Caco-2 (cell line): ENCODE data around the gene CYP4V2. TPM values are rescaled to one million over a fixed set of nuclear protein-coding genes. Genes with fewer than 3 reads are reported as not detected.

Experiments used
- BruUV-seq: library from RNA; stranded (reverse); fragments of 400-500 nt; replicated peaks from 2 replicates; lab custom pipeline; 2021; lab: Mats Ljungman, UMichigan
- CTCF ChIA-PET: fragments of 300-600 bp; sonication (Branson Sonifier 250); formaldehyde crosslinking; loops from one replicate; lab custom pipeline; 2022; ENCODE audit warnings: antibody characterized with exemption; lab: Charles Lee
- POLR2A ChIA-PET: fragments of 300-600 bp; sonication (Branson Sonifier 250); formaldehyde crosslinking; loops from one replicate; lab custom pipeline; 2022; ENCODE audit warnings: antibody characterized with exemption; lab: Charles Lee
- DNase-seq, 2 experiments: peaks; one replicate each; pipeline versions ENCODE4 v3.0.0 to v3.0.0-alpha.2; 2020 to 2022
- H3K27me3 ChIP-seq: replicated peaks from 2 replicates; pipeline ENCODE4 v1.6.0; 2011; ENCODE audit warnings: low read length; ENCODE audit not compliant: control insufficient read depth, insufficient read depth
- H3K36me3 ChIP-seq: 2 replicates; pipeline ENCODE4 v1.5.1; 2011; ENCODE audit warnings: low read length; ENCODE audit not compliant: control insufficient read depth, insufficient read depth
- H3K4me1 ChIP-seq: fragments of 250-450 bp; sonication (Bioruptor Pico); 2 replicates; pipeline ENCODE4 v1.5.1; 2020; ENCODE audit warnings: mild to moderate bottlenecking
- H3K4me3 ChIP-seq: 2 replicates; pipeline ENCODE4 v1.5.1; 2011; ENCODE audit warnings: low read depth, mild to moderate bottlenecking, control low read depth, low read length
- H3K9me3 ChIP-seq: fragments of 250-450 bp; sonication (Bioruptor Pico); 2 replicates; pipeline ENCODE4 v1.5.1; 2020; ENCODE audit warnings: mild to moderate bottlenecking, moderate library complexity
- H3K27ac Mint-ChIP-seq: one replicate; pipeline ENCODE4 v1.8.0; 2022; ENCODE audit warnings: mixed read lengths; ENCODE audit not compliant: unreplicated experiment
- H3K27me3 Mint-ChIP-seq: one replicate; pipeline ENCODE4 v1.8.0; 2022; ENCODE audit warnings: mixed read lengths; ENCODE audit not compliant: insufficient read depth, unreplicated experiment
- H3K36me3 Mint-ChIP-seq: one replicate; pipeline ENCODE4 v1.8.0; 2022; ENCODE audit warnings: mild to moderate bottlenecking, mixed read lengths; ENCODE audit not compliant: insufficient read depth, unreplicated experiment
- H3K4me1 Mint-ChIP-seq: one replicate; pipeline ENCODE4 v1.8.0; 2022; ENCODE audit warnings: low read depth, mixed read lengths; ENCODE audit not compliant: unreplicated experiment
- H3K4me3 Mint-ChIP-seq: one replicate; pipeline ENCODE4 v1.8.0; 2022; ENCODE audit warnings: mild to moderate bottlenecking, moderate library complexity, mixed read lengths; ENCODE audit not compliant: unreplicated experiment
- H3K9me3 Mint-ChIP-seq: one replicate; pipeline ENCODE4 v1.8.0; 2022; ENCODE audit warnings: mixed read lengths; ENCODE audit not compliant: unreplicated experiment
- CTCF ChIP-seq, 2 experiments: fragments of 200-600 bp in 1 of 2; IDR thresholded peaks; 1 replicate in 1 of 2; 2 replicates in 1 of 2; pipeline versions ENCODE4 v1.5.1 to v1.8.0; 2011 to 2022; ENCODE audit warnings: antibody characterized with exemption in 1 of 2, control low read depth in 1 of 2, inconsistent platforms in 1 of 2, low read depth in 1 of 2, low read length in 1 of 2, mild to moderate bottlenecking in 1 of 2, moderate library complexity in 1 of 2; ENCODE audit not compliant: insufficient read depth in 1 of 2, severe bottlenecking in 1 of 2, unreplicated experiment in 1 of 2
- intact Hi-C: fragments of 100-400 bp; cut with micrococcal nuclease; formaldehyde crosslinking; loops from one replicate; pipeline ENCODE4 v1.10.0; 2022; ENCODE audit not compliant: unreplicated experiment
- total RNA-seq: library from RNA; stranded (reverse); gene quantifications from 2 replicates; pipeline ENCODE4 v1.2.3, GENCODE V29; 2022

CYP4V2 gene
- total RNA-seq, 1 experiment from 2014 or later = 2.1 TPM

GRCh38 chr4:186170966-186171365 is 20.4 kb upstream of the CYP4V2 start:
- Mint-ChIP-seq H3K4me3 (no peak overlapping the region), H3K36me3 (no peaks in the 10 kb centered on the region), H3K4me1 (peaks cover 7% of the 10 kb centered on the region), H3K9me3 (no peaks in the 10 kb centered on the region), H3K27ac (no peak overlapping the region), H3K27me3 (peaks cover 6% of the 10 kb centered on the region)
- no TSS peak for BruUV-seq
- Histone ChIP-seq H3K4me1 (peaks cover 5% of the 10 kb centered on the region; the same call in 1 of the 2 replicates), H3K4me3 (no peak overlapping the region), H3K36me3 (no peaks in the 10 kb centered on the region), H3K27me3 (no peaks in the 10 kb centered on the region), H3K9me3 (no peaks in the 10 kb centered on the region)
- CTCF ChIA-PET = no interaction called here
- no peak for DNase-seq
- intact Hi-C loops = no loop called here
- no peak for TF ChIP-seq CTCF (IDR thresholded peaks at IDR 0.05; ENCODE audit: insufficient read depth in 1 of 2, low read depth in 1 of 2, low read length in 1 of 2, severe bottlenecking in 1 of 2, unreplicated experiment in 1 of 2)
- POLR2A ChIA-PET = no interaction called here

GRCh38 chr4:186172546-186172945 is 18.8 kb upstream of the CYP4V2 start:
- H3K9me3 Mint-ChIP-seq = no peaks in the 10 kb centered on the region
- POLR2A ChIA-PET = interaction anchor here (0.6 kb wide), 1 partner anchor 64 kb away, joined by 3 read pairs; no protein-coding TSS in a partner anchor
- H3K27me3 Mint-ChIP-seq = peaks cover 14% of the 10 kb centered on the region
- H3K27ac Mint-ChIP-seq = no peak overlapping the region
- CTCF ChIA-PET = no interaction called here
- peaks cover 5% of the 10 kb centered on the region; the same call in 1 of the 2 replicates for H3K4me1 ChIP-seq
- H3K36me3 ChIP-seq = no peaks in the 10 kb centered on the region
- no peak overlapping the region for H3K4me3 Mint-ChIP-seq
- TF ChIP-seq CTCF (IDR thresholded peaks at IDR 0.05; ENCODE audit: insufficient read depth in 1 of 2, low read depth in 1 of 2, low read length in 1 of 2, severe bottlenecking in 1 of 2, unreplicated experiment in 1 of 2) = no peak
- no peaks in the 10 kb centered on the region for H3K36me3 Mint-ChIP-seq
- intact Hi-C loops = no loop called here
- H3K9me3 ChIP-seq = no peaks in the 10 kb centered on the region
- H3K27me3 ChIP-seq = no peaks in the 10 kb centered on the region; the same call in 1 of the 2 replicates
- H3K4me3 ChIP-seq = no peak overlapping the region
- no peak for DNase-seq
- H3K4me1 Mint-ChIP-seq = peaks cover 7% of the 10 kb centered on the region
- BruUV-seq = no TSS peak

DNA sequence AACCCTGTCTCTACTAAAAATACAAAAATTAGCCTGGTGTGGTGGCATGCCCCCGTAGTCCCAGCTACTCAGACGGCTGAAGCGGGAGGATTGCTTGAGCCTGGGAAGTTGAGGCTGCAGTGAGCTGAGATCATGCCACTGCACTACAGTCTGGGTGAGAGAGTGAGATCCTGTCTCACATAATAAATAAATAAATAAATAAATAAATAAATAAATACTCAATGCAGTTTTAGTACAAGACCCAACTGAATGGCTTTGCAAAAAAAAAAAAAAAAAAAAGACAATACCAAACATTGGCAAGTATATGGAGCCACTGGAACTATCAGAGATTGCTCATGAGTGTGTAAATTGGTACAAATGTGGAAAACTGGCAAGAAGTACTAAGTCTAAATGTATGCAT is 3.3 kb upstream of the CYP4V2 start:
- Histone ChIP-seq H3K4me3 (no peak overlapping the region), H3K36me3 (no peaks in the 10 kb centered on the region), H3K4me1 (peaks cover 10% of the 10 kb centered on the region; the same call in 1 of the 2 replicates), H3K27me3 (no peaks in the 10 kb centered on the region; the same call in none of the 2 replicates), H3K9me3 (no peaks in the 10 kb centered on the region)
- intact Hi-C loops = no loop called here
- POLR2A ChIA-PET = no interaction called here
- H3K4me3 Mint-ChIP-seq = no peak overlapping the region
- no peaks in the 10 kb centered on the region for H3K4me1 Mint-ChIP-seq
- no peak for DNase-seq
- no TSS peak for BruUV-seq
- H3K27me3 Mint-ChIP-seq = peaks cover 18% of the 10 kb centered on the region
- CTCF ChIA-PET = no interaction called here
- H3K27ac Mint-ChIP-seq = no peak overlapping the region
- no peaks in the 10 kb centered on the region for H3K9me3 Mint-ChIP-seq
- no peak for TF ChIP-seq CTCF (IDR thresholded peaks at IDR 0.05; ENCODE audit: insufficient read depth in 1 of 2, low read depth in 1 of 2, low read length in 1 of 2, severe bottlenecking in 1 of 2, unreplicated experiment in 1 of 2)
- H3K36me3 Mint-ChIP-seq = no peaks in the 10 kb centered on the region
